Activated T-cell treated with anti-CD3 and anti-CD28 coated beads for 24 hours (primary cell): ENCODE measurements around the gene PRKCG.
"Not testable (repeated sequence)": the region's sequence is repeated elsewhere in the genome, so short reads cannot be mapped to it uniquely, and the experiment has no call there.

Experiments used
- DNase-seq: peaks from one replicate; pipeline ENCODE4 v3.0.0-alpha.2; 2020; ENCODE audit warnings: low read depth

The PRKCG gene

GRCh38 chr19:53944933-53945332, 62.9 kb downstream of the PRKCG start:
- DNase-seq = no peak

- no peak for DNase-seq
These were observed 63.4 kb downstream of the PRKCG start for GRCh38 chr19:53945441-53945840.

GRCh38 chr19:53945998-53946397, 64.0 kb downstream of the PRKCG start:
- no peak for DNase-seq

GRCh38 chr19:53947624-53948023, 65.6 kb downstream of the PRKCG start:
- no peak for DNase-seq

- DNase-seq = not testable (repeated sequence)
These were observed 66.6 kb downstream of the PRKCG start for GRCh38 chr19:53948611-53949010.

- no peak for DNase-seq
These were observed 69.4 kb downstream of the PRKCG start for GRCh38 chr19:53951436-53951835.

GRCh38 chr19:53951947-53952346, 70.0 kb downstream of the PRKCG start:
- no peak for DNase-seq

GRCh38 chr19:53953383-53953782, 71.4 kb downstream of the PRKCG start:
- DNase-seq = no peak
